ENCODE measurements around the gene ANKRD10. TPM values are rescaled to one million over a fixed set of nuclear protein-coding genes. Genes with fewer than 3 reads are reported as not detected.

The ANKRD10 gene
- total RNA-seq, 4 donors from 2014 or later, result 89.6 to 120 (median 110) TPM

- no peak for DNase-seq (ENCODE audit: extremely low spot score)
- H3K4me1 ChIP-seq, result peaks cover 18 to 35% (median 28%) of the 10 kb centered on the region in 4 donors
- no peaks in the 10 kb centered on the region for H3K9me3 ChIP-seq
- TF ChIP-seq EP300 (IDR thresholded peaks at IDR 0.05) (no peak), POLR2A (IDR thresholded peaks at IDR 0.05; ENCODE audit: low read depth) (no peak), CTCF (IDR thresholded peaks at IDR 0.05) (no peak), POLR2AphosphoS5 (IDR thresholded peaks at IDR 0.05) (no peak)
- no peaks in the 10 kb centered on the region for H3K36me3 ChIP-seq
- H3K27ac ChIP-seq (replicated peaks in 1 of 4), result peak overlapping the region; percentile 83 to 92 (median 86)
- no peaks in the 10 kb centered on the region for H3K27me3 ChIP-seq
- intact Hi-C loops (cut with DNase I), result no loop called here
- WGBS, result 58% methylated on average over 5 of the region's 5 CpGs
- H3K4me3 ChIP-seq, result peak overlapping the region in 2 of 4 donors; percentile 43 to 51
Observed at GRCh38 chr13:110868720-110869119, 46.1 kb downstream of the ANKRD10 start.

GRCh38 chr13:110867380-110867779 lies 47.5 kb downstream of the ANKRD10 start:
- DNase-seq (ENCODE audit: extremely low spot score), result no peak
- H3K27me3 ChIP-seq, result no peaks in the 10 kb centered on the region
- peaks cover 18 to 35% (median 27%) of the 10 kb centered on the region in 4 donors for H3K4me1 ChIP-seq
- TF ChIP-seq EP300 (IDR thresholded peaks at IDR 0.05), result no peak
- no peak for TF ChIP-seq CTCF (IDR thresholded peaks at IDR 0.05)
- TF ChIP-seq POLR2A (IDR thresholded peaks at IDR 0.05; ENCODE audit: low read depth), result no peak
- TF ChIP-seq POLR2AphosphoS5 (IDR thresholded peaks at IDR 0.05), result no peak
- H3K4me3 ChIP-seq, result no peak overlapping the region
- intact Hi-C loops (cut with DNase I), result no loop called here
- H3K36me3 ChIP-seq, result no peaks in the 10 kb centered on the region
- no peaks in the 10 kb centered on the region for H3K9me3 ChIP-seq
- WGBS, result 82% methylated on average over 6 of the region's 6 CpGs
- H3K27ac ChIP-seq (replicated peaks in 1 of 4), result no peak overlapping the region

- intact Hi-C loops (cut with DNase I), result no loop called here
- Histone ChIP-seq H3K4me1 (peaks cover 18 to 33% (median 25%) of the 10 kb centered on the region in 4 donors), H3K4me3 (no peak overlapping the region), H3K9me3 (no peaks in the 10 kb centered on the region), H3K36me3 (no peaks in the 10 kb centered on the region), H3K27ac (replicated peaks in 1 of 4) (no peak overlapping the region), H3K27me3 (no peaks in the 10 kb centered on the region)
- WGBS, result 79% methylated on average over 11 of the region's 11 CpGs
- TF ChIP-seq POLR2A (IDR thresholded peaks at IDR 0.05; ENCODE audit: low read depth) (no peak), POLR2AphosphoS5 (IDR thresholded peaks at IDR 0.05) (no peak), EP300 (IDR thresholded peaks at IDR 0.05) (no peak), CTCF (IDR thresholded peaks at IDR 0.05) (no peak)
- no peak for DNase-seq (ENCODE audit: extremely low spot score)
Observed at GRCh38 chr13:110866491-110867170, 48.2 kb downstream of the ANKRD10 start.

- WGBS, result 92% methylated on average over 6 of the region's 6 CpGs
- Histone ChIP-seq H3K9me3 (no peaks in the 10 kb centered on the region), H3K36me3 (no peaks in the 10 kb centered on the region), H3K27ac (replicated peaks in 1 of 4) (no peak overlapping the region), H3K4me3 (no peak overlapping the region), H3K4me1 (peaks cover 0 to 3% (median under 1%) of the 10 kb centered on the region in 4 donors), H3K27me3 (no peaks in the 10 kb centered on the region)
- intact Hi-C loops (cut with DNase I), result no loop called here
- TF ChIP-seq POLR2AphosphoS5 (IDR thresholded peaks at IDR 0.05), result no peak
- no peak for TF ChIP-seq POLR2A (IDR thresholded peaks at IDR 0.05; ENCODE audit: low read depth)
- TF ChIP-seq EP300 (IDR thresholded peaks at IDR 0.05), result no peak
- no peak for TF ChIP-seq CTCF (IDR thresholded peaks at IDR 0.05)
- DNase-seq (ENCODE audit: extremely low spot score), result peak; percentile 50
Observed at GRCh38 chr13:110863685-110864084, 51.2 kb downstream of the ANKRD10 start.

- Histone ChIP-seq H3K4me3 (no peak overlapping the region), H3K27ac (replicated peaks in 1 of 4) (no peak overlapping the region), H3K36me3 (no peaks in the 10 kb centered on the region), H3K4me1 (no peaks in the 10 kb centered on the region), H3K9me3 (peaks cover 0 to 9% (median 6%) of the 10 kb centered on the region in 4 donors), H3K27me3 (no peaks in the 10 kb centered on the region)
- TF ChIP-seq POLR2AphosphoS5 (IDR thresholded peaks at IDR 0.05), result no peak
- no peak for TF ChIP-seq EP300 (IDR thresholded peaks at IDR 0.05)
- TF ChIP-seq POLR2A (IDR thresholded peaks at IDR 0.05; ENCODE audit: low read depth), result no peak
- TF ChIP-seq CTCF (IDR thresholded peaks at IDR 0.05), result no peak
- DNase-seq (ENCODE audit: extremely low spot score), result no peak
- intact Hi-C loops (cut with DNase I), result no loop called here
Observed at GRCh38 chr13:110860983-110861382, 53.9 kb downstream of the ANKRD10 start.
